CD4-positive, CD25-positive, alpha-beta regulatory T cell (primary cell): Measurements from ENCODE around the gene RECK. TPM values are rescaled to one million over a fixed set of nuclear protein-coding genes. Genes with fewer than 3 reads are reported as not detected.
A peak's percentile ranks its signal among the peaks of the same experiment; 100 is the strongest.
"Not testable (repeated sequence)": the region's sequence is repeated elsewhere in the genome, so short reads cannot be mapped to it uniquely, and the experiment has no call there.

Experiments used
- ATAC-seq, 2 donors: fragments of 150-1000 bp; cut with Tn5 transposase; one replicate each; pipeline ENCODE4 v1.10.0; 2021; ENCODE audit warnings: low read depth in 2 of 2, moderate number of reproducible peaks in 2 of 2, moderate library complexity in 1 of 2
- DNase-seq, 3 donors: peaks; one replicate each; pipeline versions ENCODE4 v3.0.0 to v3.0.0-alpha.2; 2012 to 2022; ENCODE audit warnings: mixed read lengths in 1 of 3
- H3K27ac ChIP-seq: one replicate; pipeline ENCODE4 v1.7.0; 2013; ENCODE audit warnings: mild to moderate bottlenecking, low read length; ENCODE audit not compliant: insufficient read depth, poor library complexity, severe bottlenecking
- H3K27me3 ChIP-seq: one replicate; pipeline ENCODE4 v1.7.0; 2013; ENCODE audit warnings: low read length; ENCODE audit not compliant: control insufficient read depth, insufficient read depth
- H3K36me3 ChIP-seq: one replicate; pipeline ENCODE4 v1.7.0; 2013; ENCODE audit warnings: mild to moderate bottlenecking, low read length, moderate library complexity; ENCODE audit not compliant: control insufficient read depth, insufficient read depth
- H3K4me1 ChIP-seq: 2 replicates; pipeline ENCODE4 v1.7.0; 2013; ENCODE audit warnings: mild to moderate bottlenecking, low read length; ENCODE audit not compliant: insufficient read depth, control insufficient read depth, poor library complexity, severe bottlenecking
- H3K4me3 ChIP-seq: one replicate; pipeline ENCODE4 v1.7.0; 2013; ENCODE audit warnings: low read depth, mild to moderate bottlenecking, low read length, moderate library complexity
- H3K9me3 ChIP-seq, 2 experiments: 1 replicate in 1 of 2; 2 replicates in 1 of 2; pipeline ENCODE4 v1.7.0; 2013; ENCODE audit warnings: low read length in 2 of 2, mild to moderate bottlenecking in 1 of 2, moderate library complexity in 1 of 2; ENCODE audit not compliant: control insufficient read depth in 2 of 2
- H3K27ac Mint-ChIP-seq, 3 donors: one replicate each; pipeline ENCODE4 v1.8.0; 2020 to 2022; ENCODE audit warnings: mild to moderate bottlenecking in 3 of 3, mixed read lengths in 3 of 3, moderate library complexity in 2 of 3
- H3K27me3 Mint-ChIP-seq: one replicate; pipeline ENCODE4 v1.8.0; 2022; ENCODE audit warnings: mild to moderate bottlenecking, mixed read lengths
- H3K36me3 Mint-ChIP-seq: one replicate; pipeline ENCODE4 v1.8.0; 2020; ENCODE audit warnings: mixed read lengths
- H3K4me1 Mint-ChIP-seq, 4 donors: one replicate each; pipeline ENCODE4 v1.8.0; 2020 to 2022; ENCODE audit warnings: mixed read lengths in 4 of 4, mild to moderate bottlenecking in 1 of 4
- H3K4me3 Mint-ChIP-seq, 4 donors: one replicate each; pipeline ENCODE4 v1.8.0; 2020 to 2022; ENCODE audit warnings: mild to moderate bottlenecking in 4 of 4, mixed read lengths in 4 of 4, moderate library complexity in 3 of 4
- H3K9me3 Mint-ChIP-seq, 7 donors: one replicate each; pipeline ENCODE4 v1.8.0; 2020 to 2022; ENCODE audit warnings: mixed read lengths in 7 of 7, mild to moderate bottlenecking in 3 of 7, moderate library complexity in 2 of 7
- polyA plus RNA-seq, 4 donors: library from polyadenylated mRNA; unstranded; fragments of 300-500 nt; fragmentation: Illumina TruSeq; gene quantifications; one replicate each; pipeline ENCODE4 v1.2.3, GENCODE V29; 2021
- total RNA-seq: library from RNA; stranded (reverse); gene quantifications from one replicate; pipeline ENCODE4 v1.2.3, GENCODE V29; 2022

Gene RECK
- total and polyA plus RNA-seq, 5 donors from 2014 or later = 5.5 to 12.6 (median 6.5) TPM

DNA sequence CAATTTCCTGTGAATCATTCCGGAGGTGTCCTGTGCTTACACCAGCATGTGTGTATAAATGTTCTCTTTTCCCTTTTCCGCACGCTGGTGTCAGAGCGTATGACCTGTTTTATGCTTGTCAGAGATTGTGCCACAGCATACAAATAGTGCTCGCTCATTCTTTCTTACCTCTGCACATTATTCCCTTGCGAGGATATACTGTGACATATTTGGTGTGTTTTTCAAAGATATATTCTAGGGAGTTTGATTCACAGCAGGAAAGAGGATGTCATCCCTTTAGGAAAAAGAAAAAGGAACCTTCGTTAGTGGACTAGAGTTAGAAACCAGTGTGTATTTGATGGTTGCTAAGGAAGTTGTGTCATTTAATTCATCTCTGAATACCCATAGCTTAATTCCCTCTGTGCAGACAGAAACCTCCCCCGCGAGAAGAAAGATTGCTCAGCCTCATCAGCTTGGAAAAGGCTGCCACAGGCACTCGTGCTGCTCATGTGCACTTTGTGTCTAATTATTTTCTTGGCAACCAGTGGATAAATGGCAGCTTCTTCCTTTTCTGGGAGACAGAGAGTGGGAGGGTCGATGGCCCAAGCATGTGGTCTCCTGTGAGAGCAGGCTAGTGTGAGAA, 117.7 kb downstream of the RECK start:
- H3K36me3 ChIP-seq = peaks cover 23% of the 10 kb centered on the region
- peaks cover 39% of the 10 kb centered on the region for H3K4me1 ChIP-seq
- DNase-seq (no peak), ATAC-seq (no peak)
- H3K9me3 ChIP-seq = no peaks in the 10 kb centered on the region
- peak overlapping the region in 2 of 4 donors; percentile 5 to 26 for H3K4me3 Mint-ChIP-seq
- H3K27me3 Mint-ChIP-seq = no peaks in the 10 kb centered on the region
- H3K36me3 Mint-ChIP-seq = peaks cover 47% of the 10 kb centered on the region
- no peak overlapping the region for H3K27ac ChIP-seq
- H3K9me3 Mint-ChIP-seq = peaks cover 0 to 2% (median 0%) of the 10 kb centered on the region in 7 donors
- H3K27me3 ChIP-seq = no peaks in the 10 kb centered on the region
- peaks cover 10 to 55% (median 42%) of the 10 kb centered on the region in 4 donors for H3K4me1 Mint-ChIP-seq
- H3K4me3 ChIP-seq = no peak overlapping the region
- peak overlapping the region in 2 of 3 donors; percentile 81 to 93 for H3K27ac Mint-ChIP-seq

DNA sequence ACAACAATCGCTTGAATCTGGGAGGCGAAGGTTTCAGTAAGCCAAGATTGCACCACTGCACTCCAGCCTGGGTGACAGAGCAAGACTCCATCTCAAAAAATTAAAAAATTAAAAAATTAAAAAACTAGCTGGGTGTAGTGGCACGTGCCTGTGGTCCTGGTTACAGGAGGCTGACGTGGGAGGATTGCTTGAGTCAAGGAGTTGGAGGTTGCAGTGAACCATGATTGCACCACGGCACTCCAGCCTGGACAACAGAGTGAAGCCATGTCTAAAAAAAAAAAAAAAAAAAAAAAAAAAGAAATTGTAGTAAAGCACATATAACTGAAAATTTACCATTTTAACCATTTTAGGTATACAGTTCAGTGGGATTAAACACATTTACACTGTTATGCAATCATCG, 119.4 kb downstream of the RECK start:
- Mint-ChIP-seq H3K27ac (no peak overlapping the region), H3K4me1 (peaks cover 6 to 41% (median 33%) of the 10 kb centered on the region in 4 donors), H3K27me3 (no peaks in the 10 kb centered on the region)

DNA sequence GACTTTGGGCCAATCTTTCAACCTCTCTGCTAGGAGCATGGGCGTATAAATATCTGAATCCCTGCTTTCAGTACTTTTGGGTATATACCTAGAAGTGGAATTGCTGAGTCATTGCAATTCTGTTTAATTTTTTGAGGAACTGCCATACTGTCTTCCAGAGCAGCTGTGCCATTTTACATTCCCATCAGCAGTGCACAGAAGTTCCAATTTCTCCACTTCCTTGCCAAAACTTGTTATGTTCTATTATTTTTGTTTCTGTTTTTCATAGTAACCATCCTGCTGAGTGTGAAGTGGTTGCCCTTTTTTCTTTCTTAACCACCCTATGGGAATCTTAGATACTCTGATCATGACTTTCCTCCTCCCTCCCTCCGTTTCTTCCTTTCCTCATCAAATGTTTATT, 121.4 kb downstream of the RECK start:
- no peak for ATAC-seq
- no peaks in the 10 kb centered on the region for H3K9me3 ChIP-seq
- no peaks in the 10 kb centered on the region for H3K27me3 ChIP-seq
- peaks cover 0 to 2% (median 0%) of the 10 kb centered on the region in 7 donors for H3K9me3 Mint-ChIP-seq
- peaks cover 27% of the 10 kb centered on the region for H3K36me3 ChIP-seq
- peaks cover 0 to 29% (median 21%) of the 10 kb centered on the region in 4 donors for H3K4me1 Mint-ChIP-seq
- peaks cover 4% of the 10 kb centered on the region for H3K4me1 ChIP-seq
- H3K27me3 Mint-ChIP-seq = no peaks in the 10 kb centered on the region
- no peak overlapping the region for H3K4me3 Mint-ChIP-seq
- H3K27ac ChIP-seq = no peak overlapping the region
- no peak overlapping the region for H3K4me3 ChIP-seq
- no peak for DNase-seq
- H3K36me3 Mint-ChIP-seq = peaks cover 53% of the 10 kb centered on the region
- peak overlapping the region; percentile 15 to 53 (median 49) for H3K27ac Mint-ChIP-seq

More for the DNA sequence above, 119.4 kb downstream of the RECK start:
- no peak for DNase-seq
- Mint-ChIP-seq H3K4me3 (peak overlapping the region in 2 of 4 donors; percentile 66 to 78), H3K36me3 (peaks cover 51% of the 10 kb centered on the region), H3K9me3 (peaks cover 0 to 2% (median 0%) of the 10 kb centered on the region in 7 donors)
- Histone ChIP-seq H3K27me3 (no peaks in the 10 kb centered on the region), H3K4me1 (peaks cover 24% of the 10 kb centered on the region), H3K27ac (no peak overlapping the region), H3K9me3 (no peaks in the 10 kb centered on the region), H3K4me3 (no peak overlapping the region), H3K36me3 (peaks cover 25% of the 10 kb centered on the region)
- ATAC-seq = no peak

DNA sequence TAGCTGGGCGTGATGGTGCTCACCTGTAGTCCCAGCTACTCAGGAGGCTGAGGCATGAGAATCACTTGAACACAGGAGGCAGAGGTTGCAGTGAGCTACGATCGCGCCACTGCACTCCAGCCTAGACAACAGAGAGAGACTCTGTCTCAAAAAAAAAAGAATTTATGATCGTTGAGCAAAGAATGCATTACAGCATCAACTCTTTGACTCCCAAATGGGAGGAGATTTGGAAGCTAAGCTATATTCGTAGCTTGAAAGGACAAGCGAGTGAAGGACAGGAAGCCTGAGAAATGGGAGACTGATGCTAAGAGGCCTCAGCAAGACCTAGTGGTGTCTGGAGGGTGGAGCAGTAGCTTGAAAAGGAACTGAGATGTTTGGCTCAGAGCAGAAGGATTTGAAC, 122.2 kb downstream of the RECK start:
- H3K27me3 Mint-ChIP-seq = no peaks in the 10 kb centered on the region
- peak overlapping the region in 1 of 3 donors; percentile 53 for H3K27ac Mint-ChIP-seq
- H3K9me3 Mint-ChIP-seq = peaks cover 0 to 2% (median 0%) of the 10 kb centered on the region in 7 donors
- H3K4me3 Mint-ChIP-seq = no peak overlapping the region
- Histone ChIP-seq H3K36me3 (peaks cover 26% of the 10 kb centered on the region), H3K4me3 (no peak overlapping the region), H3K4me1 (no peaks in the 10 kb centered on the region), H3K27me3 (no peaks in the 10 kb centered on the region), H3K27ac (no peak overlapping the region), H3K9me3 (no peaks in the 10 kb centered on the region)
- peaks cover 0 to 24% (median 18%) of the 10 kb centered on the region in 4 donors for H3K4me1 Mint-ChIP-seq
- peaks cover 50% of the 10 kb centered on the region for H3K36me3 Mint-ChIP-seq
- no peak for DNase-seq
- ATAC-seq = no peak

DNA sequence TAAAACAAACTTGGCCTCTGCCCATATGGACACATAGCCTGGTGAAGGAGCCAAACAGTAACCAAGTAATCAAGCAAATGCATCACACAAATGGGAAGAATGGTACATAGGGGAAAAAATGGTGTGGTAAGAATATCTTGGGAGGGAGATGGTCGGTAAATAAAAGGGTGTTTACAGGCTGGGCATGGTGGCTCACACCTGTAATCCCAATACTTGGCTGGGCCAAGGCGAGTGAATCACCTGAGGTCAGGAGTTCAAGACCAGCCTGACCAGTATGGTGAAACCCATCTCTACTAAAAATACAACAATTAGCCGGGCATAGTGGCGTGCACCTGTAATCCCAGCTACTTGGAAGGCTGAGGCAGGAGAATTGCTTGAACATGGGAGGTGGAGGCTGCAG, 122.8 kb downstream of the RECK start:
- not testable (repeated sequence) for H3K27me3 Mint-ChIP-seq, H3K9me3 ChIP-seq, ATAC-seq, DNase-seq, H3K27me3 ChIP-seq, H3K4me3 Mint-ChIP-seq, H3K4me1 ChIP-seq, H3K9me3 Mint-ChIP-seq, H3K4me3 ChIP-seq, H3K27ac ChIP-seq
- H3K36me3 ChIP-seq = peaks cover 22% of the 10 kb centered on the region
- H3K4me1 Mint-ChIP-seq = peaks cover 0 to 20% (median 13%) of the 10 kb centered on the region in 4 donors
- peaks cover 45% of the 10 kb centered on the region for H3K36me3 Mint-ChIP-seq
- H3K27ac Mint-ChIP-seq = peak overlapping the region in 1 of 3 donors; percentile 18

DNA sequence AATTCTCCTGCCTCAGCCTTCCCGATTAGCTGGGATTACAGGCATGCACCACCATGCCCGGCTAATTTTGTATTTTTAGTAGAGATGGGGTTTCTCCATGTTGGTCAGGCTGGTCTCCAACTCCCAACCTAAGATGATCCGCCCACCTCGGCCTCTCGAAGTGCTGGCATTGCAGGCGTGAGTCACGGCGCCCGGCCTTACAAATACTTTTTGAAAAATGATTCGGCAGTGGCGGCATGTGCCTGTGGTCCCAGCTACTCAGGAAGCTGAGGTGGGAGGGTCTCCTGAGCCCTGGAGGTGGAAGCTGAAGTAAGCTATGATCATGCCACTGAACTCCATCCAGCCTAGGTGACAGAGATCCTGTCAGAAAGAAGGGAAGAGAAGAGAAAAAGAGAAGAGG, 123.4 kb downstream of the RECK start:
- Mint-ChIP-seq H3K36me3 (peaks cover 41% of the 10 kb centered on the region), H3K27ac (peak overlapping the region in 1 of 3 donors; percentile 81), H3K4me1 (peaks cover 0 to 19% (median 9%) of the 10 kb centered on the region in 4 donors)
- not testable (repeated sequence) for H3K9me3 Mint-ChIP-seq, H3K4me1 ChIP-seq, DNase-seq, H3K27me3 Mint-ChIP-seq, H3K4me3 Mint-ChIP-seq, H3K27ac ChIP-seq, ATAC-seq, H3K27me3 ChIP-seq, H3K9me3 ChIP-seq, H3K4me3 ChIP-seq
- peaks cover 20% of the 10 kb centered on the region for H3K36me3 ChIP-seq

DNA sequence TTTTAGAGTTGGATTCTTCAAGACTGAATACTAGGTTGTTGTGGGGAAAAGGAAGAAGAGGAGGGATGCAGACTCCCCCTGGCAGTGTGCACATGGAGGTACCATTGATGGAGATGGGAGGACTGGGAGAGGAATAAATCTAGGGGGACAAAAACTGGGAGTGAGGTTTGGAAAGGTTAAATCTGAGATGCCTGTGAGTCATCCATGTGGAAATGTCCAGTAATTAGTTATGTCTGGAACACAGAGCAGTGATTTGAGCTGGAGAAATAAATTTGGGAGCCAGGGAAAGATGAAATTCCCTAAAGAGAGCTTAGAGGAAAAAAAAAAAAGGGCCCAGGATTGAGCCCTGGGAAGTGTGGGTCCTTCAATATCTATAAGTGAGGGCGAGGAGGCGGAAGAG, 124.5 kb downstream of the RECK start:
- Histone ChIP-seq H3K4me1 (peaks cover 4% of the 10 kb centered on the region), H3K4me3 (no peak overlapping the region), H3K27me3 (no peaks in the 10 kb centered on the region), H3K9me3 (no peaks in the 10 kb centered on the region), H3K36me3 (peaks cover 17% of the 10 kb centered on the region), H3K27ac (no peak overlapping the region)
- ATAC-seq (no peak), DNase-seq (no peak)
- no peaks in the 10 kb centered on the region for H3K27me3 Mint-ChIP-seq
- H3K9me3 Mint-ChIP-seq = peaks cover 0 to 2% (median 0%) of the 10 kb centered on the region in 7 donors
- H3K27ac Mint-ChIP-seq = peak overlapping the region in 2 of 3 donors; percentile 21 to 80
- H3K36me3 Mint-ChIP-seq = peaks cover 41% of the 10 kb centered on the region
- H3K4me1 Mint-ChIP-seq = peaks cover 0 to 19% (median 9%) of the 10 kb centered on the region in 4 donors
- peak overlapping the region in 1 of 4 donors; percentile 58 for H3K4me3 Mint-ChIP-seq

DNA sequence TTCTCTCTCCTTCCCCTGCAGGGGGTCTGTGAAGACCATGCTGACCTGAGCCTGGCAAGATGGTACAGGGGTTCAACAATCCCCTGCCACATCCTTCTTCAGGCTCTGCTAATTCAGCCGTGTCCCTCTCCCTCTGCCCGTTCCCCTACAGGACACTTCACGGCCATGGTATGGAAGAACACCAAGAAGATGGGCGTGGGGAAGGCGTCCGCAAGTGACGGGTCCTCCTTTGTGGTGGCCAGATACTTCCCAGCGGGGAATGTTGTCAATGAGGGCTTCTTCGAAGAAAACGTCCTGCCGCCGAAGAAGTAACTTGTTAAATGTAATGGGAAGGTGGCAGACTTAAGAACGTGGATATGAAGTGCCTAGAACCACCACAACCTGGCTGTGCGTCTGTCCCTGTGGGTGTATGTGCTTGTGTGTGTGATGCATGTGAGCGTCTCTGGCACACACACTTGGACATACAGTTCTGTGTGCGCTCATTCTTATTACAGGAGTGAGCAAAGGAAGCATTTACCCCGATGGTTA, 125.6 kb downstream of the RECK start:
- H3K9me3 ChIP-seq = no peaks in the 10 kb centered on the region

More for the DNA sequence above, 125.6 kb downstream of the RECK start:
- no peak for DNase-seq
- no peak overlapping the region for H3K4me3 ChIP-seq
- Mint-ChIP-seq H3K4me1 (peaks cover 0 to 26% (median 13%) of the 10 kb centered on the region in 4 donors), H3K36me3 (peaks cover 38% of the 10 kb centered on the region), H3K27ac (peak overlapping the region in 2 of 3 donors; percentile 43 to 55), H3K27me3 (no peaks in the 10 kb centered on the region), H3K4me3 (no peak overlapping the region), H3K9me3 (no peaks in the 10 kb centered on the region)
- no peaks in the 10 kb centered on the region for H3K27me3 ChIP-seq
- ATAC-seq = no peak
- peaks cover 12% of the 10 kb centered on the region for H3K36me3 ChIP-seq
- peaks cover 11% of the 10 kb centered on the region for H3K4me1 ChIP-seq
- no peak overlapping the region for H3K27ac ChIP-seq
